Measurements from ENCODE around the gene MSMP.

Gene MSMP

DNA sequence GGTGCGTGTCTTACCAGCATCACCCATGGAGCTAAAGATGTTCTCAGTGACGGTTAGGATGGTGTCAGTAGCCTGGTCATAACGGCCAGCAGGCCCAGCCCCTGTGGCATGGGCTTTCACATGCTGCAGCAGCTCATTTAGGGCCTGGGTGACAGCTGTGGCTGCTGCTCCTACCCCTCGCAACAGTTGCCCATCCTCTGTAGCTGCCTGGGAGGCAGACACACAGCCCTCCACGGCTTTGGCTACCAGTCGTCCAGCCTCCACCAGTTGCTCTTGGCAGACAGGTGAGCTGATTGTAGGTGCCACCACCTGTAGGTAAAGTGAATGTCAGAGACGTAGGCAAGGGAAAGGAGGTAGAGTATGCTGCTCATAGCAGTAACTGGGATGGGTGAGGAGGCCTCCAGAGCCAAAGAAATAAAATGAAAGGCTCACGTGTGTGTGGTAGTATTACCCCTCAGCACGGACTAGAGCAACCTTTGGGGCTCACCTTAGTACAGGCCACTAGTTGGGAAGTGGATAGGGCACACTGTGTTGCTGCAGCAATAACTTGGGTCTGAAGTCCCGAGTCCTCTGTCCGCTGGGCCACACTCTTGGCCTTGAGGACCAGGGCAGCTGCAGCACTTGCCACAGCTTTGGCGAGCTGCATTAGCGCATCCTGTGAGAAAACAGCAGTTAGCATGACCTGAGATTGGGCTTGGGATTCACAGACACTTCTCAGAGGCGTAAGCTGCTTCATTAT, 36.8 kb downstream of the MSMP start:
- no peak for DNase-seq

DNA sequence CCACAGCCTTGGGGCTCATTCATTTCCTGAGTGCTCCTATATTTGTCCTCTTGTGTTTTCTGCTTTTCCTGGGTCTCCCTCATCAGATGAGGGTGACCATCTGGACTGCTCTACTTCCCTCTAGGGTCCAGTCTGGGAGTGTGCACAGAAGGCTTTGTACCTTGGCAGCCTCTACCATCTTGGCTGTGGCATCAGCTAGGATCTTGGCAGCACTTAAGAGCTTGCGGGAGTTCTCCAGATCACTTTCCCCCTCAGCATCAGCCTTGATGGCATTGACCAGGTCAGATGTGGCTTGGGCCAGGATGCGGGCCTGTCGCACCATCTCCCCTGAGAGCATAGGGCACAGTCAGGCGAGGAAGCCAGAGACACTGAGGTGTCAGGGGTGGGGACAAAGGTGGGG, 37.8 kb downstream of the MSMP start:
- no peak for DNase-seq

DNA sequence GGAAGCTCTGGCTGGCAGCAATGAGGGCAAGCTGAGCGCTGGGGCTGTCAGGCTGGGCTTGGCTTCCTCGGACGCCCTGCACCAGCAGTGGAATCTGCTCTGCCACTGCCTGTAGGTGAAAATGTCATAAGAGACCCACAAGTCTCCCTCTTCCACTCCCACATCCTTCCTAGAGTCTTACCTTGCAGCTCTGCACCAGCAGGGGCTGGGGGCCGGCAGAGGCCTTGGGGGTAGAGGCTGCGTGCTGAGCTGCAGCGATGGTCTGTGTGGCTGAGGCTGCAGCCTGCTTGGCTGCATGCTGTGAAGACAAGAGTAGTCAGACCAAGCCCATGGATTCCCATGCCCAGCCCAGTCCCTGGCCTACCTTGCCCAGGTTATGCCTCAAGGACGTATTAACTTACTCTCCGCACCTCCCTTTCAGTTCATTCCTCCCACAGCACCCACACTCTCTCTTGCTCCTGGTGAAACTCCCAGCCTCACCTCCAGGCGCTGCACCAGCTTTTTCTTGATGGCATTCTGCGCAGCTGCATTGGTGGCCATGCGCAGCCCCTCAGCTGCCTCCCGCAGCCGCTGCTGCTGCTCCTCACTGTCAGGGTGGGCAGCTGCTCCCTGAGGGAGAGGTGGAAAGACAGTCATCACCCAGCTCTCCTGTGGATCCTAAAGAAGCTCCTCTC, 39.4 kb downstream of the MSMP start:
- DNase-seq = no peak

DNA sequence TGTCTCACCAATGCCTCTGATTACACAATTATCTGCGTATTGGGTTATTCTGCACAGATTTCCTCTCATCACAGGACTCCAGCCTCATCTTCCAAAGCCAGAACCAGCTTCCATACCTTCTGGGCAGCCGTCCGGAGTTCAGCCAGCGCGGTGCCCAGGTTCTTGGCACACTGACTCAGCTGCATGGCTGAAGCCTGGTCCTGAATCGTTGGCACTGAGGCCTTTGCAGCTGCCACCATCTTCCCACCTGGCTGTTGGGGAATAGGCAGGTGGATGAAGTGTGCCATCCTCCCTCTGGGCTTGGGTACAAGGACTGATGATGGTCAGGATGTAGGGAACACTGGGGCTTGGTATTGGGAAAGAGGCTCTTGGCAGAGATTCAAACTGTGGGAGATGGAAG, 40.0 kb downstream of the MSMP start:
- DNase-seq = no peak

DNA sequence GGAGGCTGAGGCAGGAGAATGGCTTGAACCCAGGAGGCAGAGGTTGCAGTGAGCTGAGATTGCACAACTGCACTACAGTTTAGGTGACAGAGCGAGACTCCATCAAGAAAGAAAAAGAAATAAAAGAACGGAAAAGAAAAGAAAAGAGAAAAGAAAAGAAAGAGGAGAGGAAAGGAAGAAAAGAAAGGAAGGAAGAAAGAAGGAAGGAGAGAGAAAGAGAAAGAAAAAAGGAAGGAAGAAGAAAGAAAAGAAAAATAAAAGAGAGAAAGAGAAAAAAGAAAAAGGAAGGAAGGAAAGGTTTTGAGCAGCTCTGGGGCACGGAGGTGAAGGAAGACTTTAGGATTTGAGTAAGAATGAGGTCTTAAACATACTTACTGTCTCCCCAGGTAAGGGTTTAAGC, 40.5 kb downstream of the MSMP start:
- no peak for DNase-seq

DNA sequence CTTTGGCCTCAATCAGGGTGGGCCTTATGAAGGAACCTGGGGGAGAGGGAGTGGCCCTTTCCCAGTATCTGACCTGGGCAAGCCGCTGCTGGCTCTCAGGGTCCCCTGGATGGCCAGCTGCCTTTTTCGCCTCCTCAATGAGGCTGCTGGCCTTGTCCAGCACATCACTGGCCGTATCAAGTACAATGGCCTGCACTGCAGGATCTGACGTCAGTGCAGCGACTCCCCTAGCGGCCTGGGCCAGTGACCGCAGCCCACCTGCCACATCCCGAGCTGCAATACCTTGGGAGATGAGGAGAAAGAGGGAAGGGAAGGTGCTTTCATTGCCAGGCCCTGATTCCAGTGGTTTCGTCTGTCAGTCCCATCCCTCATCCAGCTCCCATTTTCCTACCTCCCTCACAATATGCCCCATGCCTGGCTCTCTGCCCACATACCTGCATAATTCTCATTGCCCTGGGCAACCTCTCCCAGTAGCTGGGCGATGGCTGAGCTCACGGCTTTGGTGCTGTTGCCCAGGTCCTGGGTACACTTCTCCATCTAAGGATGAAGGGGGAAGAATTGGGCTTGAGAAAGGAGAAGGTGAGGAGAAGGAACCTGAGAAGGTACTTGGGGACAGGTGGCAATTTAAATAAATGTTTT, 41.2 kb downstream of the MSMP start:
- DNase-seq = peak; percentile 65

DNA sequence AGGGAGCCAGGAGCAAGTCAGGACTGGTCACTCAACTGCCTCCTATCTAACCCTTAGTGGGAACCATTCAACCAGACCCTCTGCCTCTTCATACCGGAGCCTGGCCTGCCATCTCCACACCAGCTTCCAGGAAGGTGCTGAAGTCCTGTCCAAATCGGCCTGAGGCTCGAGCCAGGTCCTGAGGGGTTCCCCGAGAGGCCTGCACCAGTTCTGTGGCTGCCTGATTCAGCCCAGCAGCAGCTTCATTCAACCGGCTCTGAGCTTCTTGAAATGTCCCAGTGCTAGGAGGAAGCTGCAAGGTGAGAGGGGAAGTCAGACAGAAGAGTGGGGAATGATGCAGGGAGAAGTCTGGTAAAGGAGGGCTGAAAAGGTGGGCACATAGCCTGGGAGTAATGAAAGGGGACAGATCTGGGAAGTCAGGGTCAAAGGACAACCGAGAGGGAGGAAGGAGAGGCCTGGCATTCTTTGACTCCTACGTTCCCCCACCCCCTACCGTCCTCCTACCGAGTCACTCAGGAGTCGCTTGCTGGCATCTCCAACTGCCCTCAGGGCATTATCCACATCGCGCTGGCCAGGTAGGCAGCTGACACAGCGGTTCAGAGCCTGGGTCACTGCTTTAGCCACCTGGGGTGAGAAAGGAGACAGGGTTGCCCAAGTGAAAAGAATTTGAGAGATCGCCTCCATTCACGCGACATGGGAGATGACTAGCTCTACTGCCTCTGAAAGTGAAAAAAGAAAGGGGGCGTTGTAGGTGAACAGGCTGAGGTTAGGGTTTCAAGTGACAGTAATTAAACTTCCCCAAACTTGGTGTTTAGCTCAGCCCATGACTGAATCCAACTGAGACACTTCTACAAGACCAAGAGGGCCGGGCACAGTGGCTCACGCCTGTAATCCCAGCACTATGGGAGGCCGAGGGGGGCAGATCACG, 42.3 kb downstream of the MSMP start:
- DNase-seq = no peak

DNA sequence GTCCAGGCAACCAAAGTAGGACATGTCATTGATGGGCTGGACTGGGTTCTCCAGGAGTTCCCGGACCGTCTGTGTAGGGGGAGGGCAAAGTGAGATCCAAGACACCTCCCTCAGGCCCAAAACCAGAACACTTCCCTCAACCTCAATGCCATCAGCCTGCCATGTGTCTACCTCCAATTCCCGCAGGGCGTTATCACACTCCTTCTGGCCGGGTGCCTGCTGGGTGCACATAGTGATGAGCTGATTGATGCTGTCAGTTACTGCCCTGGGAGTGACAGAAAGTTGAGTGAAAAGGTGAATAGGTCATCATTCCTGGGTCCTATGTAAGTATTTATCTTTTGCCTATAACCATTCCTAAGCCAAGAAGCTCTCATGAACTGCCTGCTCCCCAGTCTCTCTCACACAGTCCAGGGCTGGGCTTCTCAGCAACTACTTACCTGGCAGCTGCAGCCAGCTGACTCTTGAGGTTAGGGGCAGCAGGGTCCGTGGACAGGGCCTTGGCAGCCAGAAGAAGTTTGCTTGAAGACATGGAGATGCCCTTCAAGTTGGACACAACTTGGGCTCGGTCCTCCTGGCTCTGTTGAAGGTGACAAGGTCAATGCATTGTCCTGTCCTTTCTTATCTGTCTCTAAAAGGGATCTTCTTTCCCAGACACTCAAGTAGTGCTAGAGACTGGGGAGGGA, 43.1 kb downstream of the MSMP start:
- no peak for DNase-seq

DNA sequence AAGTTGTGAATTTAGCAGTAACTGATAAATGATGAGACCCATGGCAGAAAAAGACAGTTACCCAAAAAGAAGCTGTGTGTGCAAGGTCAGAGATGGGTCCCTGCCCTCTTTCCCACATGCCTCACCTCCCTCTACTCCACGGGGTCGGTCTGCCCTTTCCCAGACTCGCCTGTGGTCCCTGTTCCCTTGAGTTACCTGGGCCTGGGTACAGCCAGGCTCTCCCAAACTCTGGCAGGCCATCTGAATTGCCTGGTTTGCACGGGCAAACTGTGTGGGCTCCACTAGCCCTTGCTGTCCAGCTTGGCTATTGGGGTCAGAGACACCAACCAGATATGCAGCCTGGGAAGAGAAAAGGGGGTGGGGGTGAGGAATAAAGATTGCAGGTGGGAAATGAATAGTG, 45.9 kb downstream of the MSMP start:
- no peak for DNase-seq

DNA sequence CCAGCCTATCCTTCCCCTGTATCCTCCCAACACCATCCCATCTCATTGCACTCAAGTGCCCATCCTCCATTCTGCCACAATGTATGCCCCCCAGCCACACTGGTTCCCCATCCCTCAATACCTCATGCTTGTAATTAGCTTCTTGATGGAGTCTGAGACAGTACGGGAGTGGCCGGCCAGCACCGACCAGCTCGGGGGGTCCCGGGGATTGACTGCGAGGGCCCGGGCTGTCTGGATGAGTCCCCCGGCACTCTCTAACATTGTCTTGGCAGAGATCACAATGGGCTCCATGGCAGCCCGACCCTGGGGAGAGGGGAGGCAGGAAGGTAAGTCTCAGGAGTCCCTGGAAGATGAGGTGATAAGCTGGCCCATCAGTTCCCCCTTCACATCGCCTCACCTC, 47.1 kb downstream of the MSMP start:
- DNase-seq = no peak

DNA sequence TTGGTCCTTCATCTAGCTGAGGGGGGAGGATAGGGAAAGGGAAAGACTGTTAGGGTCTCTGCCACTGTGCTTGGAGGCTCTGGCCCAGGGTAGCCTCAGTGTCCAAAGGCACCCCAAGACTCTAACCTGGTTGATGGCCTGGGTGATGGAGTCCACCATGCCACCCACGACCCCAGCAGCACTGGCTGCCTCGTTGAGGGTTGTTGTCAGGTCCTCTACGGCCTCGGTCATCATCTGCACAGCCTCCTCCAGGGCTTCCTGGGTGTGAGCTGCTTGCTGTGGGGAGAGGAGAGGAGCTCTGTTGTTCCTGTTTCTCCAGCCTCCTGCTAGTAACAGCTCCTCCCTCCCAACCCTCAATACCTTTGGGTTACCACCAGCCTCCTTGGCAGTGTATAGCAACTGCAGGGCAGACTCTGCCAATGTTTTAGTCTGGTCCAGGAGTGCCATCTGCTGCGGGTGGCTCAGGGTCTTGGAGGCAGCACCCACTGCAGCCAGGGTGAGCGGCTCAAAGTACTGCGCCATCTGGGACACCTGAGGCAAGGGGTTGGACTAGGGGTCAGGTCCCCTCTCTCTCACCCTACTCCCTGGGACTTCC, 48.1 kb downstream of the MSMP start:
- DNase-seq = no peak

DNA sequence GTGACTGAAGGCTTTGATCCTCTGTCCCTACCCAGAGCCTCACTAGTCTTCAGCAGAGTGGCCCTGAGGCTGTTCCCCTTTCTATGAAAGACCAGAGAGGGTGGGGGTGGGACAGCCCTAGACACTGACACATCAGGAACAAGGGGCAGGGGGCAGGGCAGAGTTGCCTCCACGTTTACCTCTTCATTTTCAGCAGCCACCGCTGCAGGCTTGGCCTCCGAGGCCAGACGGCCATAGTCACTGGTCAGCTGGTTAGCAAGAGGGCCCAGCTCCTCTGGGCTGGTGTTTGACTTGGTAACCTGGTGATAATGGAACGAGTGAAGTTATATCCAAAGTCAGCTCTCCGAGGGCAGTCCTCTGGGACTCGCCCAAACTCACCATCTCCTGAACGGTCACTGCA, 48.7 kb downstream of the MSMP start:
- no peak for DNase-seq

DNA sequence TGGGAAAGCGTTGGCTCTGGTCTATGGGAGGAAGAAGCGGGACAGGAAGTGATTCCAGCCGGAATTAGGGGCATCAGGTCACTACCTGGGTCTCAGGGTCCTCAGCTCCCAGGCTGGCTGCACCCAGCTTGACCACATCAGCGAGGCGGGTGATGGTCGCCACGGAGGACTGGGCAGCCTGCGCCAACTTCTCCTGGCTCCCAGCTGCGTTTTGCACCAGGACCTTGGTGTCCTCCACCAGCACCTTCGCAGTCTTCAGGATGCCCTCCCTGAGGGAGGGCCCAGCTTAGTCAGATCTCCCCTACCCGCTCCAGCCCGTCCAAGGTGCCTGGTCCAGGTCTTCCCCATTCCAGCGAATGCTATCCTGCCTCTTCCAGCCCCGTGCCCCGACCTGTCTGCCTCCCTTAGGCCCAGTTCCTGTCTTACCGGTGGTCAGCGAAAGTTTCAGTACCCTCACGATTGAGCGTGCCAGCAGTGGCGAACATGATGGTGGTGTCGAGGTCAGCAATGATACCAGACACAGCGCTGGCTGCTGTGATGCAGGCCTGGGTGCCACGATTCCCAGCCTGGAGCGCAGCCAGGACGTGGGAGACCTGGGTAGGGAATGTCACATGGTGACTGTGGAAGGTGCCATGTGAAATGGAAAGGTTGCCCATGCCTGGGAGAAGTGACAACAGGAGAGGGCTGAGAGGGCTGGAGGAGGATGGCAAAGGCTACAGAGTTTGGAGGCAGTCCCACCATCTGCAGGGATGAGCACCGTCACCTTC, 50.0 kb downstream of the MSMP start:
- DNase-seq = no peak

Data from islet precursor cell (in vitro differentiated cells).